GM12872 (cell line): Measurements from ENCODE around the gene BMP7.

Experiments
- CTCF ChIP-seq: IDR thresholded peaks from 3 replicates; pipeline ENCODE4 v1.5.1; 2011; ENCODE audit warnings: low read depth, mild to moderate bottlenecking, low read length, moderate library complexity; ENCODE audit not compliant: insufficient read depth

Gene BMP7

DNA sequence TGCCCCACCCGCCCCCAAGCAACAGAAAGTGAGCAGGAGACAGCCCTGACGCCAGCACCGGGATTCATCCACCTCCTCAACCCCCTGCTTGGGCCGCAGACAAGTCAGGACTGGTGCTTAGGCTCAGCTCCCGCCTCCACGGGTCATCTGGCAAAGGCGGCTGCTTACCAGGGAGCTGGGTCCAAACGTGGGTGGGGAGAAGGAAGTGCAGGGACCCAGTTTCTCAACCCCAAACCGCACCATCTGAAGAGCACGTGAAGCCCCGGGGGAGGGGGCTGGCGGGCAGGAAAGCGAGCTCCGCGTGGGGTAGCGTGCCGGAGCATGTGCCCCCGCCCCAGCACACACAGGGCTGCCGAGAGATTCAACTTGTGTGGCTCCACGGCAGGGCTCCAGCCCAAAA lies 87.2 kb downstream of the BMP7 start:
- TF ChIP-seq CTCF = no peak

DNA sequence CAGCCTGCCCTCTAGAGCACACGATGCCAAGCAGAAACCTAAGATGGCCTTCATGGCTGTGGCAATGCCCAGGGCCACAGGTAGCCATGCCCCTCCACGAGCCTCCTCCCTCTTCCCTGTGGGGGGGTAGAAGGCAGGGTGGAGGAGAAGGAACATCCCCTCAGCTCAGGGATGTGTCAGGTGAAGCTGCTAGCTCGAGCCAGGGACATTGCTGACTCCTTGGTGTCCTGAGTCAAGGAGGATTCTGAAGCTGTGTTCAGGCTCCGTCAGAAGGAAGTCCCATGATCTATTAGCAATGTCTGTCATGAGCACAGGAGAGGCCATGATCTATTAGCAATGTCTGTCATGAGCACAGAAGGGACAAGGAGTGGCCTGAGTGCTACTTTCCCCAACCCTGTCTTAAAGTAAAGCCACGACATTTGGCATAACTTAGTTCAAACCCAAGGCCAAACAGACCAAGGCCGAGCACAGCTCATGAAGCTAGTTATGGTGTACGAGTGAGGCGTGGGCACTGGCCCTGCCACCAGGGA lies 87.8 kb downstream of the BMP7 start:
- no peak for TF ChIP-seq CTCF

DNA sequence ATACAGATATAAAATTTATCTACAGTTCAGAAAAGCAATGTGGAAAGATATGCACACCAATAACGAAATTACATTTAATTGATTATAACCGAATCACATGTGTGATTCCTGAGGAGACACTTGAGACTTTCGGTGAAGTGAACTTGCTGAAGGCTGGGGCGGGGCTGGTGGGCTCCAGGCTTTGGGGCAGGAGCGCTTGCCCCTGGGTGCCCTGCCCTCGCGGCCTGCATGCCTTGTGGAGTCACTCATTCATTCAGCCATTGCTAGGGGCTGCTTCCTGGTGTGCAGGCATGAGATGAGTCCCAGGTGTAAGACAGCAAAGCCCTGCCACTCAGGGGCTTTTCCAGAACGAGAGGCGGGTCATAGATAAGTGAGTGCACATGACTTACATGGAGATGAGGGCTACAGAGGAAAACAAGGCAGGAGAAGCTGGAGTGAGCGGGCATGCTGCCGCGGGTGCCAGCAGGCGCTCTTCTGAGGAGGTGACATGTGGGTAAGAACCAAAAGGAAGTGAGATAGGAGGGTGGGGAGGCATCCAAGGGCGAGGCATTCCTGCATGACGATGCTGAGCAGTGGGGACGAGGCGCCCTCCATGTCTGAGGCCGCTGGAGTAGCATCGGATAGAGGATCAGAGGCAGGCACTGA lies 88.7 kb downstream of the BMP7 start:
- no peak for TF ChIP-seq CTCF

DNA sequence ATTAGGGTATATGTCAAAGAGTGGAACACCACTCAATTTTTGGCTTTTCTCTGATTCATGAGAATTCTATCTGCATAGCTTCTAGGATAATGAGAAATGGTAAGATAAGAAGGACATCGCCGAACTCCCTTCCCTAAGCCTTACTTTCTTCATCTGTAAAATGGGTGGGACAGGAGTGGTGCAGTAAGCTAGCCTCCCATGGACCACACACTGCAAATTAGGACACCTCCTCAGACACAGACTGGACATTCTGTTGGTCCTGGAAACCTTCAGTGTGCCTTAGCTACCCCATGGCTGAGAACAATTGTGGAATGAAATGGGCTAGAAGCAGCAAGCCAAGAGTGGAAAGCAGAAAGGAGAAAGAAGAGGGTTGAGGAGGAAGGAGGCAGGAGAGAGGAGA lies 89.6 kb downstream of the BMP7 start:
- TF ChIP-seq CTCF = no peak

- TF ChIP-seq CTCF = no peak
Measured at GRCh38 chr20:57175397-57176010, 90.9 kb downstream of the BMP7 start.

- no peak for TF ChIP-seq CTCF
Measured at GRCh38 chr20:57174737-57175136, 91.7 kb downstream of the BMP7 start.

- TF ChIP-seq CTCF = no peak
Measured at GRCh38 chr20:57173986-57174385, 92.5 kb downstream of the BMP7 start.
